Measurements from ENCODE around the gene PIH1D1. TPM values are rescaled to one million over a fixed set of nuclear protein-coding genes. Genes with fewer than 3 reads are reported as not detected.

PIH1D1 gene
- total and polyA plus RNA-seq, 4 experiments from 2014 or later: 87.2 to 186 (median 151) TPM

- no peak for DNase-seq
- H3K4me1 ChIP-seq (ENCODE audit: insufficient read depth, low read length): peaks cover 29% of the 10 kb centered on the region
- H3K36me3 Mint-ChIP-seq: peaks cover 2 to 3% of the 10 kb centered on the region in 2 donors
- H3K36me3 ChIP-seq (ENCODE audit: insufficient read depth, low read length): no peaks in the 10 kb centered on the region
- H3K4me3 ChIP-seq (ENCODE audit: low read length in 2 of 2): no peak overlapping the region
- H3K27ac ChIP-seq (ENCODE audit: low read depth, low read length): no peak overlapping the region
- H3K27me3 Mint-ChIP-seq: peaks cover 71 to 74% of the 10 kb centered on the region in 2 donors
- H3K27me3 ChIP-seq (ENCODE audit: insufficient read depth, low read length): peaks cover 72% of the 10 kb centered on the region
- H3K9me3 ChIP-seq (ENCODE audit: control insufficient read depth in 1 of 2, low read length in 2 of 2): no peaks in the 10 kb centered on the region
- ChIA-PET CTCF (ENCODE audit: partially characterized antibody) (no interaction called here), POLR2A (ENCODE audit: partially characterized antibody) (interaction anchor here (0.6 to 1.6 kb wide), 8 partner anchors 9 to 60 kb away, joined by 3 to 4 read pairs (median 3); partner anchors contain the start of gene PIH1D1)
- H3K4me3 Mint-ChIP-seq: no peak overlapping the region
- H3K27ac Mint-ChIP-seq: peak overlapping the region in 1 of 7 donors; percentile 33
- peaks cover 14 to 51% (median 26%) of the 10 kb centered on the region in 4 donors for H3K4me1 Mint-ChIP-seq
- intact Hi-C loops (cut with micrococcal nuclease): no loop called here
- peaks cover 0 to 5% (median 0%) of the 10 kb centered on the region in 8 donors for H3K9me3 Mint-ChIP-seq
These were observed 15.9 kb downstream of the PIH1D1 start for GRCh38 chr19:49435670-49436069.

DNA sequence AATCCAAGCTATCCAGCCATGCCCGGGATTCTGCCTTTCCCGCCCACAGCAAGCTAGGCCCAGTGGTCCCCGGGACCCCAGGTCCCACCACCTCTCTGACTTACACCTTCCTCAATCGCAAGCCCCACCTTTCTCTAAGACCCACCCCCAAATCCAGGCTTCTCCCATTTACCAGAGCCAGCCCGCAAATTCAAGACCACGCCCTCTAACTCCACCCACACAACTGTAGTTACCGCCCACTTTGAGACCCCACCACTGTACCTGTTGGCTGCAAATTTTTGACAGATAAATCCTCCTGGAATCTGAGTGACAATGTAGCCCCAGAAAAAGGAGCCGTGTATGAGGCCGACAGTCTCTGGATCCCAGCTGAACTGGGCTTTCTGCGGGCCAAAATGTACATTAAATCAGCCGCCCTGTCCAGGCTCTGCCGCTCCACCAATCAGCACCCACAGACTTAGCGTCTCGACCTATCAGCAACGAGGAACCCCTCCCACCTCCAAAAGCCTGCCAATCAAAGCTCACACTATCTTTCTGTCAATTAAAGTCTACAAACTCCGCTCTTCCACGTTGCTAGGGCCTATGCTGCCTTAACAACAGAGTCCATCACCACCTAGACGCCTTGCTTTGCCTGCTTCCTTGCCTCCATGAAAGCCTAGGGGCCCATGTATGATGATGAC lies 16.6 kb downstream of the PIH1D1 start:
- Mint-ChIP-seq H3K4me1 (peaks cover 15 to 51% (median 26%) of the 10 kb centered on the region in 4 donors), H3K27ac (peak overlapping the region in 1 of 7 donors; percentile 33), H3K9me3 (peaks cover 0 to 5% (median 0%) of the 10 kb centered on the region in 8 donors), H3K4me3 (peak overlapping the region in 1 of 8 donors; percentile 32), H3K36me3 (peaks cover 2 to 3% of the 10 kb centered on the region in 2 donors), H3K27me3 (peaks cover 72 to 73% of the 10 kb centered on the region in 2 donors)
- peaks cover 28% of the 10 kb centered on the region for H3K4me1 ChIP-seq (ENCODE audit: insufficient read depth, low read length)
- no peaks in the 10 kb centered on the region for H3K9me3 ChIP-seq (ENCODE audit: control insufficient read depth in 1 of 2, low read length in 2 of 2)
- H3K4me3 ChIP-seq (ENCODE audit: low read length in 2 of 2): no peak overlapping the region
- intact Hi-C loops (cut with micrococcal nuclease): no loop called here
- ChIA-PET CTCF (ENCODE audit: partially characterized antibody) (interaction anchor here (2.0 kb wide), 1 partner anchor 43 kb away, joined by 9 read pairs; no protein-coding TSS in a partner anchor), POLR2A (ENCODE audit: partially characterized antibody) (interaction anchor here (0.7 to 1.6 kb wide), 2 partner anchors 10 to 40 kb away, joined by 3 read pairs; no protein-coding TSS in a partner anchor)
- no peak overlapping the region for H3K27ac ChIP-seq (ENCODE audit: low read depth, low read length)
- no peak for DNase-seq
- H3K27me3 ChIP-seq (ENCODE audit: insufficient read depth, low read length): peaks cover 68% of the 10 kb centered on the region
- no peaks in the 10 kb centered on the region for H3K36me3 ChIP-seq (ENCODE audit: insufficient read depth, low read length)

DNA sequence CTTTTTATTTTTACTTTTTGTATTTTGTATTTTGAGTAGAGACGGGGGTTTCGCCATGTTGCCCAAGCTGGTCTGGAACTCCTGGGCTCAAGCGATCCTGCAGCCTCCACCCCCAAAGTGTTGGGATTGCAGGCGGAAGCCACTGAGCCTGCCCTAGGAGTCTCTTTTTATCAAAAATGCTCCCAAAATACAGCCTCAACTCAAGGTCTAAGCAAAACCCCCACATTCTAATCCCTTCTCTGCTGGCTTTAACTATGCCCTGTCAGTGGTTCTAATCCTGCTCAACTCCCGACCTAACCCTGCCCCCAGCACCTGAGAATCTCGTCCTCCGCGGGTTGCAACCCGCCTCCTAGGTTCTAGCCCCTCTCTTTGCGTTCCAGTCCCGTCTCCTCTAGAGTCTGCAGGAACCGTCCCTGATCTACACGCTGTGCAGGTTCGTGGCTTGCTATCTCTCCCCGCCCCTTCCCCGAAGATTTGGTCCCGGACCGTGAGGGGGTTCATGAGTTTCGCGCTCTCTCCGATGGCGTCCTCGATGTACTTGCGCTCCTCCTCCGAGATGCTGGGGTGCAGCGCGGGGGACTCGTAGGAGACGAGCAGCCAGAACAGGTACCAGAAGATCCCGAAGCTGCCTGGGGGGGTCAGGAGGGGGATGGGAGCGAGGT lies 18.2 kb downstream of the PIH1D1 start:
- intact Hi-C loops (cut with micrococcal nuclease): no loop called here
- peaks cover 2 to 8% of the 10 kb centered on the region in 2 donors for H3K36me3 Mint-ChIP-seq
- no peak overlapping the region for H3K27ac ChIP-seq (ENCODE audit: low read depth, low read length)
- DNase-seq: no peak
- peaks cover 32% of the 10 kb centered on the region for H3K4me1 ChIP-seq (ENCODE audit: insufficient read depth, low read length)
- H3K27me3 Mint-ChIP-seq: peaks cover 67 to 70% of the 10 kb centered on the region in 2 donors
- peaks cover 0 to 5% (median 0%) of the 10 kb centered on the region in 8 donors for H3K9me3 Mint-ChIP-seq
- CTCF ChIA-PET (ENCODE audit: partially characterized antibody): interaction anchor here (0.7 to 2.0 kb wide), 2 partner anchors 19 to 41 kb away, joined by 3 to 9 read pairs; no protein-coding TSS in a partner anchor
- peaks cover 18 to 59% (median 31%) of the 10 kb centered on the region in 4 donors for H3K4me1 Mint-ChIP-seq
- POLR2A ChIA-PET (ENCODE audit: partially characterized antibody): no interaction called here
- H3K4me3 Mint-ChIP-seq: peak overlapping the region in 6 of 8 donors; percentile 2 to 75 (median 35)
- H3K9me3 ChIP-seq (ENCODE audit: control insufficient read depth in 1 of 2, low read length in 2 of 2): no peaks in the 10 kb centered on the region
- peak overlapping the region in 2 of 7 donors; percentile 48 to 55 for H3K27ac Mint-ChIP-seq
- H3K36me3 ChIP-seq (ENCODE audit: insufficient read depth, low read length): no peaks in the 10 kb centered on the region
- H3K4me3 ChIP-seq (ENCODE audit: low read length in 2 of 2): no peak overlapping the region
- H3K27me3 ChIP-seq (ENCODE audit: insufficient read depth, low read length): peaks cover 57% of the 10 kb centered on the region

DNA sequence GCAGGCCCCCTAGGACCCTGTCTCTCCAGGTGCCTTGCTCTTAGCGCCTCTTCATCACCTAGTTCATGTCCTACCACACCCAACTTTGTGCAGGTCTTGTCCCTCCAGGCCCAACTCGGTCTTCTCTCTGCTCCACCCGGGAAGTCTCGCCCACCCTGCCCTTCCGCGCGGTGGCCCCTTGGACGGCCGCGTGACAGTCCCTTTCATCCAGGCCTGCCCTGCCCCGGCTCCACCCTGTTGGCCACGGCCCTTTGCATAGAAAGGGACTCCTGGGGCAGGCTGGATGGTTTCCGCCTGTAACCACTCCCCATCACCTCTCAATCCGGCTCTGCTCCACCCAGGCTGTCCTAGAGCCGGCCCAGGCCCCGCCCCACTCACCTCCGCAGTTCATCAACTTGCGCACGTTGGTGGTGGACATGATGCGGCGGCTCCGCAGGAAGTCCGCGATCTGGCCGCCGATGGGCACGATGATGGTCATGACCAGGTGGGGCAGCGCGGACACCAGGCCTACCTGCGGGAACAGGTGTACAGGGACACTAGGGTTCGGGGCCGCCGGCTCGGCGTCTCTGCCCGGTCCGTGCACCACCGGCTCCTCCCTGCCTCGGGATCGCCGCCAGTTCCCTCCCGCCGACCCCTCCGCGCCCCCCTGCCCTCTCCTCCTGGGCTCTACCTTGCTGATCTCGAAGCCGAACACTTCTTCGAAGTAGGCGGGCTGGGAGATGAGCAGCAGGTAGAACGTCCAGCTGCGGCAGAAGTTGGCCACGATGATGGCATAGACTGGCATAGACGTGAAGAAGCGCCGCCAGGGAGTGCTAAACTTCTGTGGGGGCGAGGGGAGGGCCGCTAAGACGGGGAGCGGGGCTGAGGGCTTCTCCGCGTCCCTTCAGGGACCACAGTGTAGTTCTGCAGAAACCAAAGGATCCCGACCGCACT lies 19.2 kb downstream of the PIH1D1 start:
- Histone ChIP-seq H3K9me3 (ENCODE audit: control insufficient read depth in 1 of 2, low read length in 2 of 2) (no peaks in the 10 kb centered on the region), H3K4me1 (ENCODE audit: insufficient read depth, low read length) (peaks cover 41% of the 10 kb centered on the region), H3K27me3 (ENCODE audit: insufficient read depth, low read length) (peaks cover 56% of the 10 kb centered on the region), H3K27ac (ENCODE audit: low read depth, low read length) (no peak overlapping the region), H3K36me3 (ENCODE audit: insufficient read depth, low read length) (no peaks in the 10 kb centered on the region), H3K4me3 (ENCODE audit: low read length in 2 of 2) (no peak overlapping the region)
- peaks cover 2 to 8% of the 10 kb centered on the region in 2 donors for H3K36me3 Mint-ChIP-seq
- H3K4me3 Mint-ChIP-seq: peak overlapping the region in 6 of 8 donors; percentile 17 to 56 (median 36)
- peak in 3 of 5 donors; percentile 43 to 55 (median 44) for DNase-seq
- H3K4me1 Mint-ChIP-seq: peaks cover 20 to 67% (median 38%) of the 10 kb centered on the region in 4 donors
- intact Hi-C loops (cut with micrococcal nuclease): no loop called here
- H3K9me3 Mint-ChIP-seq: peaks cover 0 to 5% (median 0%) of the 10 kb centered on the region in 8 donors
- ChIA-PET POLR2A (ENCODE audit: partially characterized antibody) (no interaction called here), CTCF (ENCODE audit: partially characterized antibody) (interaction anchor here (0.7 to 1.4 kb wide), 2 partner anchors 20 to 41 kb away, joined by 3 to 4 read pairs; no protein-coding TSS in a partner anchor)
- H3K27me3 Mint-ChIP-seq: peaks cover 64 to 67% of the 10 kb centered on the region in 2 donors
- H3K27ac Mint-ChIP-seq: peak overlapping the region in 3 of 7 donors; percentile 28 to 66 (median 50)

- H3K4me1 ChIP-seq (ENCODE audit: insufficient read depth, low read length): peaks cover 38% of the 10 kb centered on the region
- no peak for DNase-seq
- ChIA-PET POLR2A (ENCODE audit: partially characterized antibody) (no interaction called here), CTCF (ENCODE audit: partially characterized antibody) (interaction anchor here (1.4 kb wide), 1 partner anchor 40 kb away, joined by 4 read pairs; no protein-coding TSS in a partner anchor)
- H3K4me1 Mint-ChIP-seq: peaks cover 22 to 77% (median 45%) of the 10 kb centered on the region in 4 donors
- intact Hi-C loops (cut with micrococcal nuclease): no loop called here
- H3K9me3 ChIP-seq (ENCODE audit: control insufficient read depth in 1 of 2, low read length in 2 of 2): no peaks in the 10 kb centered on the region
- H3K4me3 ChIP-seq (ENCODE audit: low read length in 2 of 2): no peak overlapping the region
- H3K27me3 Mint-ChIP-seq: peaks cover 66 to 71% of the 10 kb centered on the region in 2 donors
- peak overlapping the region in 1 of 7 donors; percentile 55 for H3K27ac Mint-ChIP-seq
- H3K27ac ChIP-seq (ENCODE audit: low read depth, low read length): no peak overlapping the region
- H3K36me3 ChIP-seq (ENCODE audit: insufficient read depth, low read length): no peaks in the 10 kb centered on the region
- H3K9me3 Mint-ChIP-seq: peaks cover 0 to 5% (median 0%) of the 10 kb centered on the region in 8 donors
- H3K27me3 ChIP-seq (ENCODE audit: insufficient read depth, low read length): peaks cover 57% of the 10 kb centered on the region
- H3K4me3 Mint-ChIP-seq: no peak overlapping the region
- H3K36me3 Mint-ChIP-seq: peaks cover 2 to 8% of the 10 kb centered on the region in 2 donors
These were observed 20.3 kb downstream of the PIH1D1 start for GRCh38 chr19:49431330-49431749.

GRCh38 chr19:49430678-49431329 lies 20.8 kb downstream of the PIH1D1 start:
- H3K4me3 Mint-ChIP-seq: peak overlapping the region in 1 of 8 donors; percentile 26
- H3K27me3 Mint-ChIP-seq: peaks cover 65 to 71% of the 10 kb centered on the region in 2 donors
- Histone ChIP-seq H3K4me1 (ENCODE audit: insufficient read depth, low read length) (peaks cover 37% of the 10 kb centered on the region), H3K36me3 (ENCODE audit: insufficient read depth, low read length) (no peaks in the 10 kb centered on the region), H3K27ac (ENCODE audit: low read depth, low read length) (no peak overlapping the region), H3K4me3 (ENCODE audit: low read length in 2 of 2) (no peak overlapping the region), H3K27me3 (ENCODE audit: insufficient read depth, low read length) (peaks cover 62% of the 10 kb centered on the region), H3K9me3 (ENCODE audit: control insufficient read depth in 1 of 2, low read length in 2 of 2) (no peaks in the 10 kb centered on the region)
- peaks cover 2 to 8% of the 10 kb centered on the region in 2 donors for H3K36me3 Mint-ChIP-seq
- H3K9me3 Mint-ChIP-seq: peaks cover 0 to 2% (median 0%) of the 10 kb centered on the region in 8 donors
- peaks cover 25 to 77% (median 44%) of the 10 kb centered on the region in 4 donors for H3K4me1 Mint-ChIP-seq
- intact Hi-C loops (cut with micrococcal nuclease): no loop called here
- CTCF ChIA-PET (ENCODE audit: partially characterized antibody): interaction anchor here (1.4 kb wide), 1 partner anchor 39 kb away, joined by 4 read pairs; no protein-coding TSS in a partner anchor
- H3K27ac Mint-ChIP-seq: peak overlapping the region in 2 of 7 donors; percentile 46 to 63
- peak in 1 of 5 donors; percentile 21 for DNase-seq
- POLR2A ChIA-PET (ENCODE audit: partially characterized antibody): no interaction called here
